Keratinocyte (primary cell): ENCODE measurements around the gene STMN3.

Source experiments
- CTCF ChIP-seq, 3 experiments: IDR thresholded peaks in 1 of 3; conservative IDR thresholded peaks in 1 of 3; optimal IDR thresholded peaks in 1 of 3; 2 replicates in 2 of 3; 3 replicates in 1 of 3; pipeline versions ENCODE3 to v1.5.1; 2011; ENCODE audit warnings: low read length in 3 of 3, mild to moderate bottlenecking in 3 of 3, moderate library complexity in 2 of 3, control low read depth in 1 of 3, inconsistent platforms in 1 of 3; ENCODE audit not compliant: insufficient read depth in 2 of 3; ENCODE audit errors: extremely low read depth in 1 of 3
- EZH2 ChIP-seq: IDR thresholded peaks from one replicate; pipeline ENCODE4 v1.6.1; 2012; ENCODE audit warnings: inconsistent platforms, mild to moderate bottlenecking, low read length, moderate library complexity

- TF ChIP-seq CTCF (optimal IDR thresholded peaks at IDR 0.05 in 1 of 3, IDR thresholded peaks at IDR 0.05 in 1 of 3, conservative IDR thresholded peaks at IDR 0.05 in 1 of 3; ENCODE audit: extremely low read depth in 1 of 3, insufficient read depth in 2 of 3, low read length in 3 of 3) (no peak), EZH2 (no peak)
These were observed 24.8 kb upstream of the STMN3 start for GRCh38 chr20:63678071-63678470.
